Nucleus accumbens (tissue), 56 donors: Measurements from ENCODE around the gene ADH5.
"Not testable (repeated sequence)": the region's sequence is repeated elsewhere in the genome, so short reads cannot be mapped to it uniquely, and the experiment has no call there.

Source experiments
- DNase-seq, 56 donors: peaks; one replicate each; lab custom pipeline; 2025; lab: John Stamatoyannopoulos, UW

ADH5 gene

DNA sequence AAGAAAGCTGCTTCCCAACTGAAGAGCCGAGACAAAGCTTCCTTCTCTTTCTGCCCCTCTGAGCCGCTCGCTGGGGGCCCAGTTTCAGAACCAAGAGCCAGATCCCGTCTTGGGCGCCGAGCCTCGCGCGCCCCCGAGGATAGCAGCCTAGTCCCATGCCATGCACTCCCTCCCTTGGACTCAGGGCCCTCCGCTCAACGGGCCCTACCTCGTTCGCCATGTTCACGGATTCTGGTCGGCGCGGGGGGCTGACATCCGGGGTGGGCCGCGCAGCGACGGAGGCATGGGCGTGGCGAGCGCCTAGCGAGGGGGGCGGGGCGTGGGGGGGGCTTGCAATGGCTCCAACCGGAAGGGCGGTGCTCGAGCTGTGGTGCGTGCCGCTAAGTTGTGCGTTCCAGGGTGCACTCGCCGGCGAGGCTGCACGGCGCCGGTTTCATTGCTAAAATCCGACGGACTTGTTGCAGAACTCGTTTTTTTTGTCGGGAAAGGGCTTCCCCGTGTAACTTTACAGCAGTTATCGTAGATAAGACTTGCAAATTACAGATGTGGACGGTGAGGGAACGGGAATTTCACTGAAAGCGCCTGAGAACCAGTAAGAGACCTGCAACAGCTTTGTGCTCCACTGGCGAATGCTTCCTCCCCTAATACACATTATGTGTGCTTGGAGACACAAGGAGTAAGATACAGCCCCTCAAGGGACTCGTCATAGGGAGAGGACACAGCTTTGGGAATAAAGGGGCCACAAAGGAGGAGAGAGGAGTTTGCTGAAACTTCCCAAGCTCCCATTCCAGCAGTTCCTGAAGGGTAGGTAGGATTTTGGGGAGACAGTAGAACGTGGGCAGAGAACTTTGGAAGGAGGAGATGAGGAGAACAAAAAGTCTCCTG lies at the start of gene ADH5:
Gene ADH5 (minus strand): TSS at position 308 of the 885 bp plus-strand sequence. CDS start 88 bp downstream, at position 220.
- peak; percentile 8 to 93 (median 79) for DNase-seq

DNA sequence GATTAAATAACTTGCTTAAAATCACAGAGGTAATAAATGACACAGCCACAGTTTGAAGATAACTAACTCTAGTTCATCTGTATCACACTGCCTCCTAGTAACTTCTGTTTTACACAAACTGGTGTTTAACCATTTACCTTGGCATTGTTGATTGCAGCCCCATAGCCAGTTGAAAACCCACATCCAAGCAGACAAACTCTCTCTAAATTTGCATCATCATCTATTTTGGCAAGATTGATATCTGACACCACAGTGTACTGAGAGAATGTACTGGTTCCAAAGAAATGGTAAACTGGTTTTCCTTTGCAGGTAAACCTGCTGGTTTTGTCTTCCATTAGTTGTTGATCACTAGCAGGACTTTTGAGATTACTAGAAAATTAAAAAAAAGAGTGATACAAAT lies 47.7 kb upstream of the ADH5 start:
- DNase-seq = no peak

DNA sequence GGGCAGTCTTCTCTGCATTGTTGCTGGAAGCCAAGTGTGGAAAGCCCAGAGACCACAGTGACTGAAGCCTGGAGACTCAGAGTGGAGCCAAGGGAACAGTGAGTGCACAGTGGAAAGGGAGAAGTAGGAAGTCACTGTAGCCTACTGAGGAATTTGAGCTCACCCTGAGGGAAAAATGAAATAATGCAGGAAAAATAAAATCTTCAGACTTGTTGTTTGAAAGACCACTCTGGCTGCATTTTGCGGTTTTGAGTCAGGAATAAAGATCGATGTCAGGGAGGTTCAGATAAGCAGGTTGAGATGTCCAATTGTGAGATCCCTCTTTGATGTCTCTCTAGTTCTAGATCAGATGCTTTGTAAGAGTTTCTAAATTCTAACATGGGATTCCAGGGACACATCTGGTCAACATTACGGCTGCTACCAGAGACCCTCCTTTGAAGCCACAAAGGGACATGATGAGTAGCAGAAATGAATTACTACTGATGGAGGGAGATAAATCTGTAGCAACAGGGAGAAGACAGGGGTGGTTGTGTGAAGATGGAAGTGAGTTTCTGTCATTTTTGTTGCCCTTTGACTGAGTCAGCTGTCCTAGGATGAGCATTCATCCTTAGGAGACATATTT lies 47.1 kb upstream of the ADH5 start:
- DNase-seq = no peak

DNA sequence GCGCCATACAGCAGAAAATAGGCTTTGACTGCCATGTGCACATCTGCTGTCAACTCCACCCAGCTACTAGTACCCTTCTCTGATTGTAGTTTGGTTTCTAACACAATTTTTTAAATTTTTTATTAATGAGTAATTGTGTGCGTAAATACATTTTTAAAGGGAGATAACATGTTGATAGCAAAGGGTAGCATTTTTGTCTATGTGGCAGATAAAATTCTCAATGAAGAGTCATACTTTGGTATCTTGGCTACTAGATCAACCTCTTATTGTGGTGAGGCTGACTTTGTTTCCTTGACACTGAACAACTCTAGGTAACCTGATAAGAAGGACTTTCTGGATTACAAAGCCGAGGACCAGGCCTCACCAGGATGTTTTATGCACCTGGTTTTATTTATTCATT lies 46.0 kb upstream of the ADH5 start:
- no peak for DNase-seq

DNA sequence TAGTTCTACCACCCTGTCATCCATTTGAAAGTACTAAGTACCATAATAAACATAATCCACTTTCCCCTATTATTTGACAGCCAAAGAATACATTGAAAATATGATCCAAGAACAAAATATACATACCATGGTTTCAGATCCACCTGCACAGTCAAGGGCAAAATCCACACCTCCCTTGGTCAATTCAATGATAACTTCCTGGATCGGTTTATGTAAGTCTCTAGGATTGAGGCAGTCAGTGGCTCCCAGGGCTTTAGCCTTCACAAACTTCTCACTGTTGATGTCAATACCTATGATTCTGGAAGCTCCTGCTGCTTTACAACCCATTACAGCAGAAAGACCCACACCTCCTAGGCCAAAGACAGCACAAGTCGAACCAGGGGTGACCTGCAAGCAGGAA lies 42.8 kb upstream of the ADH5 start:
- no peak for DNase-seq

DNA sequence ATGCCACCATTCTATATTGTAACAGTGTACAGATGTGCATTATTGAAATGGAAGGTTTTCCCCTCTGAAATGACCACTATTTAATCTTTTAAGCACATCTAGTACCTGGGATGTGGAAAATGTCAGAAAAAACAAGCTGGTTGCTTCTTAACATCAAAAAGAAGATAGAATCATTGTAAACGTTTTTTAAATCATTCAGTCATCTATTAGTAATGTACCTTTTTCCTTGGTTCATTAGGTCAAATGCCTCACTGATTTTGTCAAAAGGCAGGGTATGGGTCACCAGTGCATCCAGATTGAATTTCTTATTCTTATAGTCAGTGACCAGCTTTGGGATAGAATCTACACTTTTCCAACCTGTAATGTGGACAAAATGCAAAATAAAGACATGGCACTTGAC lies 37.8 kb upstream of the ADH5 start:
- DNase-seq = no peak

DNA sequence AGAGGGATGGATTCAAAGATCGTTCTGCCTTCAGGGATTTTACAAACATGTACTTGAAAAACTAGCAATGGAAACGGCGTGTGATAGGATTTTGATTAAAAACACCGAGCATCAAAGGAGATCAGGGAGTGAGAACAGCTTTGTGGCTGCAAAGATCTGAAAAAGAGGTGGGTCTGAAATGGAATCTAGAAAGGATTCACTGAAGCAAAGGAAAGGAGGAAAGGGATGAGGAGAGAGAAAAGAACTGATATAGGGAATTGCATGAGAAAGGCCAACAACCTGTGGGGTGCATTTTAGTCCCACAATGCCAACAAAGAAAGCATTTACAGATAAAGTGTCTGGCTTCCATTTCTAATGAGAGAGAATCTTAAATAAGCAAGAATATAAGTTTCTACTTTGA lies 32.4 kb upstream of the ADH5 start:
- DNase-seq = no peak

DNA sequence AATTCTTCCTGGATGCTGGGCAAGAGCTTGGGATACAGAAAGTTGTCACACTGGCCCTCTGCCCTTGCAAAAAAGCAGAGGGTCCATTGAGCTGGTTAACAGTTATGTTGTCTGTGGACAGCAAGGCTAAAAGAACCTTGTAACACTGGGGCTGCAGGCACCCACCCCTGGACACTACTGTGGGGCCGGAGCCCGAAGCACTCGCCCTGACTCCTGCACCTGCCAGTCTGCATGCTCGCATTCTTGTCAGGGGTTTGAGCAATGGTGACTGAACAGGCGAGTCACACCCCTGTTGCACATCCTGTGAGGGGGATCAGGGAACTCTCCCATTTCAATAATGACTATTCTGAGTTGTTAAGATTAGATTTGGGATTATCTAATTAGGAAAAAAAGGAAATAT lies 31.9 kb upstream of the ADH5 start:
- DNase-seq = no peak

DNA sequence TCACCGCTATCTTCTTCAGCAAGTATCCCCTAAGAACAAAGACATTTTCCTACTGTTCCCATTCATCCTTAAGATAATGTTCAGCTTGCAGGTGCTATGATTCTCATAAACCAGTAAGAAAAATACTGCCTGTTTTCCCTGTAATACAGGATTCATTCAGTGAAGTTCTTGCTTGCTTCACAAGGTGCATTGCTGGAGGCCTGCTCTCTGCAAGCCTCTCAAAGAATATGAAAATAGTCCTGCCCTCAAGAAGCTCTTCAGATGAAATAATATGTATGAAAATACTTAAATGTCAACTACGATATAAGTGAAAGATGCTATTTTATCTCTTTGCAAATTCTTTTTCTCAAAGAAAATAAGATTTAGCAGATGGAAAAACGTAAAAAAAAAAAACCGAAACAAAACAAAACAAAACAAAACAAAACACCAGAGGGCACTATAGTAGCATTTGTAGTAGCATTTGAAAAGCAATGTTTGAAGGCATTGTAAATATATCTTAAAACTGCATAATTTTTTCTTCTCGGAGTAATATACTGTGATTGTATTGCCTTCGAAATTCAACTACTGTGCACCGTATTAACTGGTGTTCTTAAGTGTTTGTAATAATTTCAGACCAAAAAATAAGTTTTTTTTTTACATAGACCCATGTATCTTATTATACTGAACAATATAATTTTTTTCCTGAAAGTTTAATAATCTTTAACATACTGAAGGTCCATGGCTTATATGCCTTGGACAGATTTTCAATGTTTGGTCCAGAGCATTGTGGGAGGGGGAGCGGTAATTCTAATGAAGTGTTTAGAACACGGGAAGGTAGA lies 29.5 kb upstream of the ADH5 start:
- DNase-seq = no peak

DNA sequence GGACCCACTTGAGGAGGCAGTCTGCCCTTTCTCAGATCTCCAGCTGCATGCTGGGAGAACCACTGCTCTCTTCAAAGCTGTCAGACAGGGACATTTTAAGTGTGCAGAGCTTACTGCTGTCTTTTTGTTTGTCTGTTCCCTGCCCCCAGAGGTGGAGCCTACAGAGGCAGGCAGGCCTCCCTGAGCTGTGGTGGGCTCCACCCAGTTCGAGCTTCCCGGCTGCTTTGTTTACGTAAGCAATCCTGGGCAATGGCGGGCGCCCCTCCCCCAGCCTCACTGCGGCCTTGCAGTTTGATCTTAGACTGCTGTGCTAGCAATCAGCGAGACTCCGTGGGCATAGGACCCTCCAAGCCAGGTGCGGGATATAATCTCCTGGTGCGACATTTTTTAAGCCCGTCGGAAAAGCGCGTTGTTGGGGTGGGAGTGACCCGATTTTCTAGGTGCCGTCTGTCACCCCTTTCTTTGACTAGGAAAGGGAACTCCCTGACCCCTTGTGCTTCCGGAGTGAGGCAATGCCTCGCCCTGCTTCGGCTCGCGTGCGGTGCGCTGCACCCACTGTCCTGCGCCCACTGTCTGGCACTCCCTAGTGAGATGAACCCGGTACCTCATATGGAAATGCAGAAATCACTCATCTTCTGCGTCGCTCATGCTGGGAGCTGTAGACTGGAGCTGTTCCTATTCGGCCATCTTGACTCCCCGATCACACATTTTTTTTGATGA lies 28.7 kb upstream of the ADH5 start:
- DNase-seq = not testable (repeated sequence)

DNA sequence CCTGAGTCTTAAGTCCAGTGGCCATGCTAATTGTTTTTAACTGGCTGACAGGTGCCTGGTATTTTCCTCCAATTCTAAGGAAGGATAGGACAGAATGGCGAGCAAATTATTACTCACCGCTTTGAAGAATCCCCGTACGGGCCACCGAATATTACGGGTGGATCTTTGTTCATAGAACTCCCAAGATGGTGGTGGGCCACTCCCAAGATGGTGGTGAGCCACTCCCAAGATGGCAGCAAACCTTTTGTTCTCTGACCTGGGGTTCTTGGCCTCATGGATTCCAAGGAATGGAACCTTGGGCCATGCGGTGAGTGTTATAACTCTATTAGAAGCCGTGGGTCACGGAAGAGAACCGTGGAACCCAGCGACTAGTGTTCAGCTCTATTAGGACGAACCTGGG lies 20.7 kb upstream of the ADH5 start:
- DNase-seq = not testable (repeated sequence)

DNA sequence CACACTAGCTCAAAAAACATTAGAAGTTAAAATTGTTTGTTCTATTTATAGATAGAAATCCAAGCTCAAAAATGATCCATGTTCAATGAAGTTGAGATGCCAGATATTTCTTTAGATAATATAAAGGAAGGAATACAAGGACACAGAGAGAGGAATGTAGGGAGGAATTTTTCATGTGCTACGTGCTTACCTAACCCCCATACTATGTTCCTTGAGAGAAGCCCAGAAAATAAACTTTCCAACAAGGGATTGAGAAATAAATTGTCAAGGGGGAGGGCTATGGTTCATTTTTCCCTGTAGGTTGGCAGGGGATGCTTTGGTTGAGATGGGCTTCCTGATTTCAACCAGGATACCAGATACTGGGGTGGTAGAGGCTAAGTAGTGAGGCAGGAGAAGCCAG lies 15.6 kb upstream of the ADH5 start:
- DNase-seq = no peak

DNA sequence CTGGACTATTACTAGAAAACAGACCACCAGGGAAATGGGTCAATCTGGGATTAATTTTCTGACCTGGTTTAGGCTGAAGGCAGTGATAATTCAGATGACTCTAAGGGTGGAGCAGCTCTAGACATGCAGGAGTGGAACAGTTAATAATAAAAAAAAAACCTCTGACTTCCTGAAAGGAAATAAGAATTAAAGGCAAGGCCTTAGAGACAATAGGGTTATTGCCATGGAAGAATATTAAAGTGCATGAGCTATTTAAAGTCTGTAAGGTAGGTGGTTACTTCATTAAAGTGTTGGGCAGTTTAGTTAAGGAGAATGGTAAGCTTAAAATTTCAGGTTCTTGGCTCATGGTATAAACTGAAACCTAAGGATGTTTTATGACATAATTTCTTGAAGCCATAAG lies 14.6 kb upstream of the ADH5 start:
- DNase-seq = no peak

DNA sequence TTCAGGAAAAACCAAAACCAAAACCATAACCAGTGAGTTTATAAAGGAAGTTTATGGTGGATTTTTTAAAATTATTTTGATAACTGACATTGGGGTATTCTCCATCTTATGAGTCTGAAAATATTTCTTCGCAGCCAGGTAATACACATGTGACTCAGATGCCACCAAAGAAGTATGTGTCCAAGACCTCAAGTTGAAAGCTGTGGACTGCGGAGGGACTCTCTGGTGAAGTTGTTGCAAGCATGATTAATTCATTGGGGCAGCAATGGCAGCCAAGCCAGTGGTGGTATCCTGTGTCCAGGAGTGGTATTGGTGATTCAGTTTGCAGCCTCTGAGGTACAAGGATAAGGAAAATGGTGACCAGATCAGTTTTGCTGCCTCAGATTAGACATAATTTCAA lies 14.0 kb upstream of the ADH5 start:
- no peak for DNase-seq

DNA sequence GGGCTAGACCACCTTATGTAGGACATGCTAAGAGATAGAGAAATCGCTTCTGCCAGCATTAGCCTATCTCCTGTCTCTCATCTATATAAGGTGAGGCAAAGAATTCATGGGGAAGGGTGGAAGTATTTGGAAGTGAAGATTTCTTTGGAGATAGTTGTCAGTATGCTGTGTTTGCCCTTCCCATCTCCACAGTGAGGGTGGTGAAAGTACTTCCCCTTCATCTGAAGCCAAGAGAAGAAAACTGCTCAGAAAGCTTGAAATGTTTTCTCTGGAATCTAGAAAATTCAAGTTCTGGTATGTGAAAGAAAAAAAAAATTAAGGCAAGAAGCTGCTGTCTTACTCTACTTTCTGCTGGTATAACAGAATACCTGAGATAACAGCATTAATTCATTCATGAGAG lies 12.3 kb upstream of the ADH5 start:
- DNase-seq = no peak

DNA sequence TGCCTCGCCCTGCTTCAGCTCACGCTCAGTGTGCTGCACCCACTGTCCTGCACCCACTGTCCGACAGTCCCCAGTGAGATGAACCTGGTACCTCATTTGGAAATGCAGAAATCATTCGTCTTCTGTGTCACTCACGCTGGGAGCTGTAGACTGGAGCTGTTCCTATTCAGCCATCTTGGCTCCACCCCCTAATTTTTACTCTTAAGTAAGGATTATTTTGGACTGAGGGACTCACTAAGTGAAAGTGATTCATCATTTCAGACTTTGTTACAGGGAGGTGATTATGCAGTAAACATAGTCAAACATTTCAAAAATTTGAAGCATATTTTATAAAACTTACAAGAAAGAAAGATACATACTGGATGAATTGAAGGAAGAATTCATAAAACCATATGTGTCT lies 11.2 kb upstream of the ADH5 start:
- not testable (repeated sequence) for DNase-seq

DNA sequence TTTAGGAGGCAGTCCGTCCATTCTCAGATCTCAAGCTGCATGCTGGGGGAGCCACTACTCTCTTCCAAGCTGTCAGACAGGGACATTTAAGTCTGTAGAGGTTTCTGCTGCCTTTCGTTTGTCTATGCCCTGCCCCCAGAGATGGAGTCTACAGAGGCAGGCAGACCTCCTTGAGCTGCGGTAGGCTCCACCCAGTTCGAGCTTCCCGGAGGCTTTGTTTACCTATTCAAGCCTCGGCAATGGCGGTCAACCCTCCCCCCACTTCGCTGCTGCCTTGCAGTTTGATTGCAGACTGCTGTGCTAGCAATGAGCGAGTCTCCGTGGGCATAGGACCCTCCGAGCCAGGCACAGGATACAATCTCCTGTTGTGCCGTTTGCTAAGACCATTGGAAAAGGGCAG lies 10.7 kb upstream of the ADH5 start:
- no peak for DNase-seq

DNA sequence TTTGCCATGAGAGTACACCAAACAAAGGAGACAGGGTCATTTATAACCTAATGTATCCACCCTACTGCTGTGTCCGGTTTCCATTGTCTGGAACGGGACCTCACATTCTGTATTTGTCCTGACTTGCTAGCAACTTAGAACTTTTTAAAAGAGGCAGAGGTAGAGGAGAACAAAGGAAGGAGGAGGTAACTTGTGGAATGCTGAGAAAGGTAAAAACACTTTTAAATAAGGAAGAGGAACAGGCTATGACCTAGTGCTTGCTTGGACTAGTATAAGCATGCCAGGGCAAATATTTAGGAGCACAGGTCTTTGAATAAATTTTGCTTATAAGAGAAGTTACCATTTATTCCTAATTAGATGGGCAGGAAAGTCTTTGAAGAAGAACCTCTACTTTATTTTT lies 3.3 kb upstream of the ADH5 start:
- not testable (repeated sequence) for DNase-seq

DNA sequence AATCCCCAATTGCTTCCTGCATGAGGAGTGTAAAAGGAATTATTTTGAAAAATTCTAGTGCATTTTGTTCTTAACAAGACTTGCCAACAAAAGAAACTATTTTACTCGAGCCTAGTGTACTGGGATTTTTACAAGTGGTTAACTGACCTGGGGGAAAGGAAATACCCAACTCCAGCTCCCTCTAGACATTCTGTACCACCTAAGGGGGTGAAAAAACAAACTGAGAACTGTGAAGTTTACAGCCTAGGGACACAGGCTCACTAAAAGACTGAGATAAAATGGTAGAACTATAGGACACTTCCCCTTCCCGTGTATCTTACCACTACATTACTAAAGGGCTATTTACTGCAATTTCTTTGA lies 2.6 kb upstream of the ADH5 start:
- no peak for DNase-seq

DNA sequence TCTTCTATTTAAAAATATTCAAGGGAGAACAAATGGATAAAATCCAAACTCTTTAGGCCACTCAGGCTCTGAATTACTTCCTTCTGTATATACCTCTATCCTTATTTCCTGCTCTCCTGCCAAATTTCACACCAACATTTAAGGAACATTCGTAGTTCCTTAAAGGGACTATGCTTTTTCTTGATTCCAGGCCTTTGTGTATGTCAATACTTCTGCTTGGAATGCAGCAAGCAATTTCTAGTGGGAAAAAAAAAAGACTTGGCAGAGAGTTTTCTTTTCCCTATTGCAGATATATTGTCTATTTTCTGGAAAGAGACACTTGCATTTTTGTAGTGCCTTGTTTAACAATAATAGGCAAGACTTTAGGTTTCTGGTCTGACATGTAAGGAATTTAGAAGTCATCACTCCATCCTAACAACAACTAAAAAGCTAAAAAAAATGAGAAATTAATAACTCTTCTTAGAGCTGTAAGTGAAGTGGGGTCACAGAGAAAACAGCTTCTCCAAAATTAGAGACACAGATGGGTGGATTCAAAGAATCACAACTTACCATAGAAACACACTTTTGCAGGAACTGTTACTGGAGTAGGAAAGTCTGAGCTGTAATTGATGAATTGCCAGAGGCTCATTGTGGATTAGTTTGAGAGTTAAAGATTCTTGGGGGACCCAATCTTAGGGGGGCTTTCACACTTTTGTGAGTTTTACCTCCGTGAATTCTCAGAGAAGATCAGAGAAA lies 2.1 kb upstream of the ADH5 start:
- DNase-seq = no peak
